NCI-H2081 treated with DMSO at 0.1 percent for 48 hours (cell line): Measurements from ENCODE around the gene ADPRHL1.

Source experiments
- DNase-seq: peaks from one replicate; lab custom pipeline; 2025; lab: John Stamatoyannopoulos, UW

The ADPRHL1 gene

DNA sequence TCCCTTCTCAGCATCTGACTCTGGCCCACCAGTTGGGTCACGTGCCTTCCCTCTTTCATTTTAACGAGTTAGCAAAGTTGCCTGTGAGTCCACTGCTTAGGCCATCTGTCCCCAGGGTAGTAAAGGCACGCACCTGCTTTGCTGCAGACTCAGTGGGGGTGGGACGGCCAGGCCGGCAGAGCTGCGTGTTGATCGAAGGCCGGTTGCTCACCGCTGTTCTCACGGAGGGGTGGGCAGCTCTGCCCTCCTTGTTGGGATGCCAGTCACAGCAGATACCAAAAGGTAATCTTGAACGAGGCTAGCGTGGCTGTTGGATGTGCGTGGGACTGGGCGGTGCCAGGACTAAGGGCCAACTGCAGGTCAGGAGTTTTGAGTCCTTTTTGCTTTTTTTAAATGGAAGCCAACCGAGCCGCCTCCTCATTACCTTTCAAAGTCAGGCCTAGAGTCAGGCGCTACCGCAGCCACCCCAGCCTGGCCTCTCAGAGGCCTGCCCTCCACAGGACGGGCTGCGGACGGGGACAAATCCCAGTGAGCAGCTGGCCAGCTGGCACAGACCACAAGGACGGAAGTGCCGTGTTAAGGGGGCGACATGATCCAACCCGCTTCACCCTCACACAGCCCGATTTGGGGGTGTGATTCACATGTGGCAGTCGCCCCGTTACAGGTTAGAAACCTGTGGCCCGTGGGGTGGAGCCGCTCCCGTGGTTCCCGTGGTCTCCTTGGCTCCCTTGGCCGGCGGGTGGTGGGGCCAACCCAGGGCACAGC lies 20.6 kb downstream of the ADPRHL1 start:
- DNase-seq = no peak

DNA sequence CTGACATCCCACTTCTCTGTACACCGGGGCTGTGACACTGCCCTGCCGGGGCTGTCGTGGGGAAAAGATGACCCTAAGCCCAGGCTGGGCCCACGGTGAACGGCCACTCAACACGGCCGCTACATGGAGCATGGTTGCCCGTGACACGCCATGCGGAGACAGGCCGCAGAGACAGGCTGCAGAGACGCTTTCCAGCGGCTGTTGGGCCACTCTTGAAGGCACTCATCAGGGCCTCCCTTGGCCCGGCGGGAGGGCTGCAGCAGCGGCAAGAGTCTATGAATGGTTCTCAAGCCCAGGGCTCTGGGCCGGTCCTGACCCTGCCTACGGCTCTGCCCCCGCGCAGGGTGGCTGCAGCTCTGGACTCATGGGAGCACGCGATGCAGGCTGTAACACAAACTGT lies 22.1 kb downstream of the ADPRHL1 start:
- DNase-seq = no peak

DNA sequence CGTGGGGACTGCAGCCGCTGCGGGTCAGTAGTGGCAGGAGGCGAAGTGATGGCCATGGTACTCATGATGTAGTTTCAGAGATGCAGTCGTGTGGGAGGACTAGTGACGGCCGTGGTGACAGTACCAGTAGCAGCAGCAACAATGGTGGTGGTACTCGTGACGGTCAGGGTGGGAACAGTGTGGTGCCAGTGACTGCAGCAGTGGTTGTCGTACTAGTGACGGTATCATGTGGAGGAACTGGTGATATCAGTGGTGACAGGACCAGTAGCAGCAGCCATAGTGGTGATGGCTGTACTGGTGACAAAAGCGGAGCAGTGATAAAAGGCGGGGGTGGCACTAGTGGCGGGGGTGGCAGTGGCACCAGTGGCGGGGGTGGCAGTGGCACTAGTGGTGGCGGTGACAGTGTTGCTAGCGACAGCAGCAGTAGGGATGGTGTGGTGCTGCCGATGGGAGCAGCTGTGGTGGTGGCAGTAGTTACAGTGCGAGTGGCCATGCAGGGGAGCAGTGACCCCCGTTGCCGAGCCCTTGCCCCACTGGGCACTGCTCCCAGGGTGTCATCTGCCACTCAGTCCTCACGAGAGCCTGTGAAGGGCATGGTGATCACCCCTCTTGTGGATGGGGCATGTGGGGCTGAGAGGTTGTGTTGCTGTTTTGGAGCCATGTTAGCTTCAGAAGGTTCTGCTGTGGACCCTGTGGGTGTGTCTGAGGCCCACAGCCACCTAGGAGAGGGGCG lies 22.7 kb downstream of the ADPRHL1 start:
- DNase-seq = no peak

DNA sequence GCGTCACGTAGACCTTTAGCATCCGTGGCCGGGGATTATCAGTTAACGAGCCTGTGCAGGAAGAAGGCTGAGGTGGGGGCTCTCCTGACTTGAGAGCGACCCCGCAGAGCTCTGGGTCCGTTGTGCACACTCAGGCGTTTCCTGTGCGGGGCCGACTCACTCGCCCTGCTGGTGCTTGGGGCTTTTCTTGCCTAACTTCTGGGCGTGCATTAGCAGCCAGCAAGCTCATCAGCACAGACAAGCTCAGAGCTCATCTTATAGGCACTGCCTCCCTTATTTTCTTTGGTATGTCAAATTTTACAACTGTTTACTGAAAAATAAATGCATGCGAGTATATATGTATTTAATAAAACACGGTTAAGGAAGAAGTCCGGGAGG lies 23.7 kb downstream of the ADPRHL1 start:
- no peak for DNase-seq

DNA sequence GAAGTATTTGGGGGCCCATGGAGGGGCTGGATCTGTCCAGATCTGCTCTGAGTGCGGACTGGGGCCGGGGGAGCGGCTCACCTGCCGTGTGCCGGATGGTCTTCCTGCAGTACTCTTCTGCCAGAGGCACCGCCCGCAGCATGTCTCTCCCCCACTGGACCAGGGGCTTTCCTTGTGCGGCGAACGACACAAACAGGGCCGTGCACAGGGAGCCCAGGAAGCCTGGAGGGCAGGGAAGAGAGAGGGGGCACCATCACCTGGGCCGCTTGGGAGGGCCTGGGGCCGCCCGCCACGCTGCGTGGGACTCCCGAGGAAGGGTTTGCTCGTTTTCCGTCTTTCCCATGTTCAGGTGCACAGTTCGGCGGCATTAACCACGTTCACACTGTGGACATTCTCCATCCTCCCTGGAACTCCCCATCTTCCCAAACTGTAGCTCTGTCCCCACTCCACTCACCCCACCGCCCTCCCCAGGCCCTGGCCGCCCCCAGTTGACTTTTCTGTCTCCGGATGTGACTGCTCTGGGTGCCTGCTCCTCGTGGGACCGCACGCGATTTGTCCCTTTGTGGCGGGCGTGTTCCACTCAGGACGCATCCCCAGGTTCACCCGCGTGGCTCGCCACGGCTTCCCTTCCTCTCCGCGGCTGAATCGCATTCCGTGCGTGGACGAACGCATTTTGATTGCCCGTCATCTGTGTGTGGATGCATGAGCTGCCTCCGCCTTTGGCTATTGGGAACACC lies 24.2 kb downstream of the ADPRHL1 start:
- DNase-seq = no peak

DNA sequence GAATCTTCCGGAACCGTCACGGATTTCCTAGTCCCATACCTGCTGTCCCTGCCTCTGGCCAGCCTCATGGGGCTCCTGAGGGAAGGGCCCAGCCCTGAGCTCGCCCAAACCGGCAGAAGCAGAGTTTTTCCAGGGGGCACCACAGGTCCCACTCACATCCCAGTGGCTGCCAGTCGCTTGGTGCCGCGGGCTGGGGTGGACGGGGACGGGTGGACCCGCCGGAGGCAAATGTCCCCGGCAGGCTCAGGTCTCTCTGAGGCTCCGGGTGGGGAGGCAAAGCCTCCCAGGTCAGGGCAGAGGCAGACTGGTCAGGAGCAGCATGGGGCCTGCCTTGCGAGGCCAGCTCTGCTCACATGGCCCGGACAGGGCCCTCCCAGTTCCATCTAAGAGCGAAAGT lies 24.8 kb downstream of the ADPRHL1 start:
- no peak for DNase-seq

DNA sequence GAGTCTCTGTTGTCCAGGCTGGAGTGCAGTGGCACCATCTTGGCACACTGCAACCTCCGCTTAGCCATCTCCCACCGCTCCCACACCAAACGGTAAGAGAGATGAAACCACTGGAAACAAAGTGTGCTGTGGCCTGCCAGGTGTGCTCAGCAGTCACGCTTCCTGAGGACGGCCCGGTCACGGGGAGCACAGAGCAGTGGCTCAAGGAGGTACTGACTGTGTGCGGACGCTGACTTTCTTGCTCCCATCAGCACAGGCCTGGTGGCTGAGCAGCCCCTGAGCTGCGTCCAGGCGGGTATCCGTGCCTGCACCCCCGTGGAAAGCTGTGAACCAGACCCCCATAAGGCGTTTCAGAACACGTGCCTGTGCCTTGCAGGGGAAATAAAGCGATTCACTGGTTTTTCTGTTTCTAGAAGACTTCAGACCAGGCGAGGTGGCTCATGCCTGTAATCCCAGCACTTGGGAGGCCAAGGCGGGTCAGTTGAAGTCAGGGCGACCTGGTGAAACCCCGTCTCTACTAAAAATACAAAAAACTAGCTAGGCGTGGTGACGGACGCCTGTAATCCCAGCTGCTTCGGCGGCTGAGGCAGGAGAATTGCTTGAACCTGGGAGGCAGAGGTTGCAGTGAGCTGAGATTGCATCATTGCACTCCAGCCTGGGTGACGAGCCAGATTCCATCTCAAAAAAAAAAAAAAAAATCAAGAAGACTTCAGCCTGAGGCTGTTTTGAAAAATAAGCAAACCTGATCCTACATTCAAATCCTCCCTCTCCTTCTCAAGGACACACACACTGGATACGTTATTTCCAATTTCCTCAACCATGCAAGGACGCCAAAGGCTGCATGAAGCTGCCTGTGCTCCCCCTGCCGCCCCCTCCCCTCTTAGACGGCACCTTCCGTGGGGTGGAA lies 25.5 kb downstream of the ADPRHL1 start:
- no peak for DNase-seq

DNA sequence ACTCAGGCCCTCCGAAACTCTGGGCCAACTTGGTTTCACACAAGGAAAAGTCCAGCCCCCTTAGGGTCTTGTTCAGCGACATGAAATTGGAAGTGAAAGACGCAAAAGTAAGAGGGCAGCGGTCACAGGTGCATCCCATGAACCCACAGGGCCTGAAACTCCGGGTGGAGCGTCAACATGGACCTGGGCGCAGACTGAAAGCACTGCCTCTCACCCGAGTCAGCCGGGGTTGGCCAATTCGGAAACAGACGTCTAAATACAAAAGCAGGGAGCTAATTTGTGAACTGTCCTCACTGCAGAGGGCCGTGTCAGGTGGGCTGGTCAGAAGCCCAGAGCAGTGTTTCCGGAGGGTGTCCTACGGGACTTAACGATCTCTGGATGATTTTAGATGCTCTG lies 26.7 kb downstream of the ADPRHL1 start:
- DNase-seq = no peak

DNA sequence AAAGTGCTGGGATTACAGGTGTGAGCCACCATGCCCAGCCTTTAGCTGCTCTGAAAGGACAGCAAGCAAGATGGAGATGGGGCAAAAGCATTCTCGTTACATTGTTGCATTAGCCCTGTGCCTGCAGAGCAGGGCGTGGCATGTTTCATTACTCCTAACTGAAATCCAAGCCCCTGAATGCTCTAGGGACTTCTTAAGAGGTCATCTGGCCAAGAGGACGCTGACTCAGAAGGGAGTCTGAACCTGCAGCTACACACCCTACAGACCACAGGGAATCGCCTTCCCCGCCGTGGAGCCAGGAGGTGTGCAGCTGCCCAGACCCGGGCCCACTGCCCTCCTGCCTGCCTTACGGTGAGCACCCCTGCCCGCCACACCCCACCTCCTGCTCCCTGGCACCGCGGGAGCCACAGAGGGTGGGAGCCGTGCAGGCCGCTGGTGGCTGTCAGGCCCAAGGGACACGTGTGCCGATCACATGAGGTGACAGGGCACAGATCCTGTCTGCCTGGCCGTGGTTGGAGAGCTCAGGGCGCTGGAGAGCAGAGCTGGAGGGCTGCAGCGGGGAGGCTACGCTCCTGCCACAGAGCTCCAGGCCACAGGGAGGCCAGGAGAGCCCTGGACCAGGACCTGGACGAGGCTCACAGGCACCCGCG lies 27.2 kb downstream of the ADPRHL1 start:
- DNase-seq = no peak

DNA sequence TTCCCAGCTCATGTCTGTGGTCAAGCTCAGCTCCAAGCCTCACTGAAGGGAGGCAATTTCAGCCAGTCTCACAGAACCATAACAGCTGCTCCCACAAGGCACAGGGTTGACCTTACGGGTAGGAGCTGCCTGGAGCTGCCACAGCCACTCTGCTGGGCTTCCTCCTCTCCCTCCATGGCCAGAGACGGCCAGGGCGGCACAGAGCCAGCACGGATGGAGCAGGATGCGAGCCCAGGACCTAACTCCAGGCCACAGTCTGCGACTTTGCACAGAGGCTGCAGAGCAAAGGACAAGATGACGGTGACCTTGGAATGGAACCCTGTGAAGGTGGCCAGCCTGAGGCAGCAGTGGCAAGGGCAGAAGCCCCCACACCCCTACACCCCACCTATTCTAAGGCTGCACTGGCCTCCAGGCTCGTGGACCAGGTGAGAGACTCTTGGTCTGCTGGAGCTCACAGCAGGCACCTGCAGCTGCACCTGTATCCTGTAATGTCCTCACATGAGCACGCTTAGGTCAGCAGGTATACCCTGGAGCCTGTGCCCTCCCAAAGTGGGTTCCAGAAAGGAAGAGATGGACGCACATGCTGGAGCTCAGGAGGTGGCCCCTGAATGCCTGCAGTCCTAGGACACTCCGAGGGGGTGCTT lies 29.6 kb downstream of the ADPRHL1 start:
- no peak for DNase-seq

DNA sequence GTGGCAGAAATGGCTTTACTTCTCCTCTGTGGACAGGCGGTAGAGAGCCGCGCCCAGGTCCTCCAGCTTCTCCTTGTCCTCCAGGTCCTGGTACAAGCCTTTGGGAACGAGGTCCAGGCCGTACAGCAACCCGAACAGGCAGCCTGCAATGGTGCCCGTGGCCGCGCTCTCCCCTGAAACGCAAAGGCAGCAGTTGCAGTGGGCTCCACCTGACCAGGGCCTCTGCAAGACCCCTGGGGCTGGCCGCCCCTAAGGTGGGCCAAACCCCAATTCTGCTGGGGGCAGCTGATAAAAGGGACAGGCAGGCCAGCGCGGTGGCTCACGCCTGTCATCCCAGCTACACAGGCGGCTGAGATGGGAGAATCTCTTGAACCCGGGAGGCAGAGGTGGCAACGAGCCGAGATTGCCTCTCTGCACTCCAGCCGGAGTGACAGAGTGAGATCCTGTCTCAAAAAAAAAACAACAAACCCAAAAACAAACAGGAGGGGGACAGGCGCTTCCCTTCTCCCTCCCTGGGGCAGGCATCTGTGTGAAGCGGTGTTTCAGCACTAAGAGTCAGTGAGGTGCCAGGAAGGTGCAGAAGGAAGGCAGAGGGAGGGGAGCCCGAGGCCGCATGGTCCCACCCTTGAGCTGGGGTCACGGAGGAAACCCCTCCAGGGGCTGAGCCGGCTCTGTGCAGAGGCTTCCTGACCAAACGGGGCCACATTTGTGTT lies 30.3 kb downstream of the ADPRHL1 start:
- DNase-seq = no peak

DNA sequence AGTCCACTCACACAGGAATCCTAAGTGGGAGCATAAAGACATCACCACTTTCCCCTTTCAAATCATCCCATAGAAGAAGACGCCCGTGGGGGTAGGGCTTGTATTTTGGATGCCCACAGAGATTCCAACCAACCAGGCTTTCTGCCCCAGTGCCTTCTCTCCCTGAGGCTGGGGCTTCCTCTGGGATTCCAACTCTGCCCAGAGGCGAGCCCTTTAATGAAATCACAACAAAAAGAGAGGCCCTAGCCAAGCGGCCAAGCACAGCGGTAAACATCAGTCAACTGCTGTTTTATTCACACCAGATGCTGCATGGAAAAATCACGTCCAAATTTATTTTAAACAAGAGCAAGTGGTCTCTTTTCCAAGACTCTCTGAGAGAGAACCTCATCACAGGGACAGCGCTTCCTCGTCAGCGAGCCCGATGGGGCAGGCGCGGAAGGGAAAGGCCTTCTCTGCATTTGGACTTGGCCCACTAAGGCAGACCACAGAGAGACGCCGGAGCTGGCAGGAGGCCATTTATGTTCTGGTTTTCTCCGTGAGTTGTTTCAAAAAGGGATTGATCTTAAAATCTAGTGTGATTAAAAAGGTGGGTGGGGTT lies 31.5 kb downstream of the ADPRHL1 start:
- DNase-seq = no peak

DNA sequence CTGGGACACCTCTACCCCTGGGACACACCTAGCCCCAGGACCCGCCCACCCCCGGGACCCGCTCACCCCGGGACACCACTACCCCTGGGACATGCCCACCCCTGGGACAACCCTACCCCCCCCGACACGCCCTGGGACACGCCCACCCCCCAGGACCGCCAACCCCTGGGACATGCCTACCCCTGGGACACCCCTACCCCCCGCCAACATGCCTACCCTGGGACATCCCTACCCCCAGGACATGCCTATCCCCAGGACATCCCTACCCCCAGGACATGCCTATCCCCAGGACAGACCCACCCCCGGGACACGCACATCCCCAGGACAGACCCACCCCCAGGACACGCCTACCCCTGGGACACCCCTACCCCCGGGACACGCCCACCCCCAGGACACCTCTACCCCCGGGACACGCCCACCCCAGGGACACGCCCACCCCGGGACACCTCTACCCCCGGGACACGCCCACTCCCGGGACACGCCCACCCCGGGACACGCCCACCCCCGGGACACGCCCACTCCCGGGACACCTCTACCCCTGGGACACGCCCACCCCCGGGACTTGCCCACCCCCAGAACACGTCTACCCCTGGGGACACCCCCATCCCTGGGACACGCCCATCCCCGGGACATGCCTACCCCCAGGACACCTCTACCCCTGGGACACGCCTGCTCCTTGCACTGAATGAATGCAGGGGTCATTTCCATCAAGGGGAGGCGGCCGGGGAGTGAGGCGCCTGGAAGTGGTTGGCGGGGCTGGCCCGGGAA lies 32.3 kb downstream of the ADPRHL1 start:
- DNase-seq = no peak

DNA sequence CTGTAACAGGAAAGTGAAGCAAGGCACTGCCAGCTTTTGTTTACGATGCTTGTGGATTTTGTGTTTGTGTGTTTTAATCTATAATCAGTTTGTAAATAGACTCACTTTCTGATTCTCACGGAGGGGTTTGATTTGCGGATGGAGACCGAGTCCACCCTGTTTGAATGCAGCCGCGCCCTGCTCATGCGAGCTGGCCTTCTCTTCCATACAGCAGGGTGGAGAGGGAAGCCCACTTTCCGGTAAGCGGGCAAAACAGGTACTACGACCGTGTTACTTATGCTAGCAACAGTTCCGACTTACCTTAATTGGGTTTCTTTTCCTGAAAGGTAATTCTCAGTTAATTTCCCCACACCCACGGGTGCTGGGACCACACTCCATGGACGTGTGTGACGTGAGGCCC lies 33.1 kb downstream of the ADPRHL1 start:
- DNase-seq = no peak

DNA sequence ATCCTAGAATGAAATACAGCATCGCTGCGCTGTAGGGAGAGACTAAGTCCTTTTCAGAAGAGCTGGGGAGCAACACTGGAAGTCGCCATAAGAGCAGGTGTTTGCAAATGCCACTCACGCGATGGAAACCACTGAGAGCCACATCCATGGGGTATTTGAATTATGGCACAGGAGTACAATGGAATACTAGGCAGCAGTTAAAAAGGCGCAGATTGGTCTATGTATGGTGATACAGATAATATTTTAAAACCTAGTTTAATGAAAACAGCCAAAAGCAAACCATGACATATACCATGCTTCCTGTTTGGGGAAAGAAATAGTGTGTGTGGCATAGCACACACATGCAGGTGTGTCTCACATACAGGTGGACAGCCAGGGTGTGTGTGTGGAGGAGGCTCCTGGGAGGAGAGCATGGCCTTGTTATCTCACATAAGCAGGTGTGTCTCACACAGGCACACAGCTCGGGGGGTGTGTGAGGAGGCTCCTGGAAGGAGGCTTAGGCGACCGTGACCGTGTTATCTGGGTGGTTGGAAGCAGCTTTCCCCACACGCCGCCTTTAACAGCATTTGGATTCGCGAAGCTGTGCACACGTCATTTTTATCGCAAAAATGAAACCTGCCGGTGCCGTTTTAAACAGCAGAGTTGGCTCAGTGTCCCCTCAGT lies 33.6 kb downstream of the ADPRHL1 start:
- no peak for DNase-seq

DNA sequence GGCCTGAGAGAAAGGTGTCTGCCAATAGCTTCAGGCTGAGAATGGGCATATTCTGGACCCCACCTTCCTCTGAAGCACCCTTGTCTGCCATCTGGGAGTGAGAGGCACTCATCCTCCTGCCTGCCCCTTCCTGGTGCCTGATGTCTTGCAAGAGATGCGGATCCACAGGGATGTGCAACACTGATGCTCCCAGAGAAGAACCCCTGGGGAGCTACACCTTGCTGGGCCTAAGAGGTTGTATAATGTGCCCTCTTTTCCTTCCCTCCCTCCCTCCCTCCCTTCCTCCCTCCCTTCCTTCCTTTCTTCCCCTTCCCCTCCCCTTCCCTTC lies 34.6 kb downstream of the ADPRHL1 start:
- DNase-seq = no peak

DNA sequence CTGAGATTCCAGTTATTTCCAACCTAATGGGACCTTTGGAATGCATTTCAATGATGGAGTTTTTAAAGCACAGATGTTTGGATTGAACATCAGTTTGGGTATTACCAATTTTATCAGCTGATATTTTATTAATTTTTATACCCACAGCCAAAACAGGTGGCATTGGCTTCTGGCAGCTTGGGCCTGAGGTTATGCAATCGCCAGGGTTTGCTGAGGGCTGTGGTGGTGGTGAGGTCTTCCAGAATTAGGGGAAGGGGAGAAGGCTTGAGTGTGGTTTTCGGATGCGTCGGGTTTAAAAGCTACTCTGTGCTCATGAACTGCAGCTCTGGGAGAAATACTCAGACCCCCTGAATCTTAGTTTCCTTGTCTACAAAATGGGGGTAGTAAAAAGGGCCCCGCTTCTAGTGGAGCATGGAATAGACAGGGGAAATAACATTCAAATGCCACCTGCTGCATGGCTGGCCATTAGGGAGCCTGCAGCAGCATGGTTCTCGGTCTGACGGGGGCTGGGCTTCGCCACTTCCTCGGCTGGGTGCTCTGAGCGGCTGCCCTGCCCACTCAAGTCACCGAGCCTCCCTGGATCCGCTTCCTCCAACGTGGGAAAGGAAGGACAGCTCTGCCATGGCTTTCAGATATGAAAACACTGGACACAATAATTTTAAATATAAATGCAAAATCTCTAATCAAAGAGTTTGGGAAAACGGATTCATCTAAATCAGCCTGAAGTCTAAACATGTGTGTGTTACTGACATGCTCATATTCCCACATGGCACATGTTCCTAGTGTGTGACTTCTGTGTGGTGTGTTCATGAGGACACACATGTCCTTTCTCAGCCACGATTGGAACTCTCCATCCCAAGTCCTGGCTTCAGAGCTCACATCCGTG lies 35.2 kb downstream of the ADPRHL1 start:
- no peak for DNase-seq
